HL-60 (cell line): ENCODE measurements around the gene RIPK4.

Source experiments
- GABPA ChIP-seq: IDR thresholded peaks from 2 replicates; pipeline ENCODE4 v1.6.1; 2012; ENCODE audit warnings: low read depth
- TF ChIP-seq, protein P1 (sequence below): IDR thresholded peaks from one replicate; pipeline ENCODE4 v1.5.1; 2011; ENCODE audit warnings: low read length, control low read depth, inconsistent platforms; ENCODE audit not compliant: insufficient read depth

DNA sequence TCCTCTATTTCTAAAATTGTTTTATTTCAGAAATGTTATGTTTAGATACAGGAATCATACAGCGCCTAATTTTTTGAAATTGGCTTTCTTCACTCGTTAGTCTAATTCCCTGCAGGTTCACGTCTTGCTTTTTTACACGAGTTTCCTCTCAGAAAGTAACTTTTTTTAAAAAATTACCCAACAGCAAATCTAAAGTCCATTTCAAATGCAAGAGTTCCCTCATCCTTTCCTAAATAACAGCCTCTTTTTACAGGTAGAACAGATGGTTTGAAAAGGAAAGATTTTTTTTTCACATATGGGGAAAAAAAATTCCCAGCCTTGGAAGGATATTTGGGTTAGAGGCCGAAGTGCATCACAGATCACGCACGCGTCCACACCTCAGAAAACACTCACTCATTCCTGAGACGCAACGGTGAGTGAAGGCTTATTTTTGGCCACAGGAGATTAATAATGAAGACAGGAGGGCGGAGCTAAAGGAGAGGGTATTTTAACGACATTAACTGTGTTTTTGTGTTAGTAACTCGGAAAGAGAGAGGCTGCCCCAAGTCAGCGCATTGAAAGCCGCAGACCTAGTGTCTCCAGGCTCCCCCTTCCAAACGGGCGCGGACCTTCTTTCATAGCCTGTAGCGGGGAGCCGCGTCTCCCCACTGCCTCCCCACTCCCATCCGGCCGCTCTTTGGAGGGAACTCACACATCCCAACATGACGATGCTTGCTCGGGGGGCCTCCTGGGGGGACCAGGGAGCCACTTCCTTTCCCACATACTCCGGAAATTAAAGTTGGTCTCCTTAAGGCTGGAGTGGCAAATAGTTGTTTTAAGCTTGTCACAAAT, 969 bp upstream of the RIPK4 start:
- TF ChIP-seq, protein P1, sequence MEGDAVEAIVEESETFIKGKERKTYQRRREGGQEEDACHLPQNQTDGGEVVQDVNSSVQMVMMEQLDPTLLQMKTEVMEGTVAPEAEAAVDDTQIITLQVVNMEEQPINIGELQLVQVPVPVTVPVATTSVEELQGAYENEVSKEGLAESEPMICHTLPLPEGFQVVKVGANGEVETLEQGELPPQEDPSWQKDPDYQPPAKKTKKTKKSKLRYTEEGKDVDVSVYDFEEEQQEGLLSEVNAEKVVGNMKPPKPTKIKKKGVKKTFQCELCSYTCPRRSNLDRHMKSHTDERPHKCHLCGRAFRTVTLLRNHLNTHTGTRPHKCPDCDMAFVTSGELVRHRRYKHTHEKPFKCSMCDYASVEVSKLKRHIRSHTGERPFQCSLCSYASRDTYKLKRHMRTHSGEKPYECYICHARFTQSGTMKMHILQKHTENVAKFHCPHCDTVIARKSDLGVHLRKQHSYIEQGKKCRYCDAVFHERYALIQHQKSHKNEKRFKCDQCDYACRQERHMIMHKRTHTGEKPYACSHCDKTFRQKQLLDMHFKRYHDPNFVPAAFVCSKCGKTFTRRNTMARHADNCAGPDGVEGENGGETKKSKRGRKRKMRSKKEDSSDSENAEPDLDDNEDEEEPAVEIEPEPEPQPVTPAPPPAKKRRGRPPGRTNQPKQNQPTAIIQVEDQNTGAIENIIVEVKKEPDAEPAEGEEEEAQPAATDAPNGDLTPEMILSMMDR: no peak
- no peak for TF ChIP-seq GABPA
